ENCODE measurements around the gene P4HA2.

- no peak for TF ChIP-seq POLR2A (IDR thresholded peaks at IDR 0.05)
- no peak for TF ChIP-seq CTCF (IDR thresholded peaks at IDR 0.05)
These were observed 64.7 kb downstream of the P4HA2 start for GRCh38 chr5:132162945-132163344.

All from body of pancreas (tissue), 4 donors.